Suppressor macrophage (primary cell): ENCODE results near the gene PIF1.

Experiments
- DNase-seq, 4 experiments: peaks; one replicate each; pipeline ENCODE4 v3.0.0-alpha.2; 2020 to 2022

The PIF1 gene

GRCh38 chr15:64775551-64776401 lies 49.7 kb downstream of the PIF1 start, which contains the start of gene RBPMS2:
TSS of gene RBPMS2 (minus strand) at chr15:64775589. CDS start at chr15:64775319, 270 bp downstream.
- DNase-seq: peak in 3 of 4 experiments; percentile 16 to 33 (median 31)

DNA sequence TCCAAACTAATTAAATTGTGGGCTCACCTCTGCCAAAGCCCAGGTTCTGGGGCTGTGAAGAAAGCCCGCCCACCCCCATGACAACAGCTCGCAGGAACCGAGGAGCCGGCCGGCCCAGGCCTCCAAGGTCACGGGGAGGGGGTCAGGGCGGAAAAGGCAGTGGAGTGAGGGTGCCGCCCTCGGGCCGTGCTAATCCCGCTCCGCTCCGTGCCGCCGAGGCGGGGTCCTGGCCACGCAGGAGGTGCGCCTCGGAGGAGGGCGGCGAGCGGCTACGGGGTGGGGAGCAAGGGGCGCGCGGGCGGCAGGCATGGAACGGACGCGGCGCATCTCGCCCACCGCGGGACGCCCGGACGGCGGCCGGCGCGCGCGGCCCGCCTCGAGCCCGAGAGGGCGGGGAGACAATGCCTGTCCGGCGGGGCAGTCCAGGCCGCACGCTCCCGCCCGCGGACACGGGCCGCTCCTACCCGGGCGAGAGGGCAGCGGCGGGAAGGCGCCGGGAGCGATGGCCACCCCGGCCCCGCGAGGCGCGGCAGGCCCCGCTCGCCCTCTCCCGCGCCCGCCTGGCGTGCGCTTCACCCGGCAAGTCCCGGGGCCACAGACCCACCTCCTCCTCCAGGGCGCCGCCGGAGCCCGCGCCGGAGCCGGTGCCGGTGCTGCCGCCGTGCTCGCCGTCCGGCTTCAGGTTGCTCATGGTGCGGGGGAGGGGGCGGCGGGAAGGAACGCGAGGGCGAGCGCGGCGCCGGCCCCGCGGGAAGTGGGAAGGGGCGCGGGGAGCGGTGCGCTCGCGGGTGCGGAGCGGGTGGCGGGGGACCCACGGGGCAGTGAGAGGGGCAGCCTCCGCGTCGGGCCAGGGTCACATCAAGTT lies 50.6 kb downstream of the PIF1 start:
- peak in 3 of 4 experiments; percentile 11 to 51 (median 31) for DNase-seq

DNA sequence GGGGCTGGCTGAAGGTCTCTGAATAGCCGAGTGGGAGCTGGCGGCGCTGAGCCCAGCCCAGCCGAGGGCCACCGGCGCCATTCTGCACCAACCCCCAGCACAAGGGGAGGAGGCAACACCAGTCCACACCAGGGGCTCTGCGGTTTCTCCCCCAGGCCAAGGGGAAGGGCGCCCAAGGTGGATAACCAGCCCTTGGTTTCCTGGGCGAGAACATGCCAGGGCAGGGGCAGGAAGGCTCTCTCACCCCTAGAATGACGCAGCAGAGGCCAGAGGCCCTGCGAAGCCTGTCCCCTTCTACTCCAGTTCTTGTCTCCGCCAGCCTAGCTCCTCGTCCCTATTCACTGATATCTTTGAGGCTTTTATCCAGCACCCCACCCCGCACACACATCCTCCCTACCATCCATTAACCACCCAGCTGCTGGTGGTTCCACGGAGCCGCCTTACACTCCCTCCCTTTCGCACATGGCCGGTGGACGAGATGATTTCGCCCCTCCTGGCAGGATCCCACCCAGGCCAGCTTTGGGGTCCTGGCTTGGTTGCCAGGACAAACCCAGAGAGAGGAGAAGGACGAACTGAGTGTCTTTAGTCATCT lies 51.3 kb downstream of the PIF1 start:
- no peak for DNase-seq

DNA sequence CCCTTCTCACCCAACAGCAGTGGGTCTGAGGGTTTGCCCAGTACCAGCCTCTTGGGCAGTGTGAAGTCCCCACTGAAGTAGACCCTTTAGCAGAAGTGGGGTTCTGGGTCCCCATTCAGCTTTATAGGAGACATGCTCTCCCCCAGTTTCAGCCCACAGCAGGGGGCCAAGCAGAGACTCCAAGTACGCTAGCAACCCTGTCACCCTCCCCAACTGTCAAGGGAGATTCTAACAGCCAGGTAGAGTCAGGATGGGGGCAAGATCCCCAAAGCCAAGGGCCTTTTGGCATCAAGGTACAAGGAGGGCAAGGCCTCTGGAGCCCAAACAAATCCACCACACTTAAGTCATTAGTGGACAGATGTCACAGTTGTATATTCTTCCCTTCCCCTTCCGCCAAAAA lies 51.8 kb downstream of the PIF1 start:
- DNase-seq: no peak

GRCh38 chr15:64772964-64773363 lies 52.5 kb downstream of the PIF1 start:
- no peak for DNase-seq

DNA sequence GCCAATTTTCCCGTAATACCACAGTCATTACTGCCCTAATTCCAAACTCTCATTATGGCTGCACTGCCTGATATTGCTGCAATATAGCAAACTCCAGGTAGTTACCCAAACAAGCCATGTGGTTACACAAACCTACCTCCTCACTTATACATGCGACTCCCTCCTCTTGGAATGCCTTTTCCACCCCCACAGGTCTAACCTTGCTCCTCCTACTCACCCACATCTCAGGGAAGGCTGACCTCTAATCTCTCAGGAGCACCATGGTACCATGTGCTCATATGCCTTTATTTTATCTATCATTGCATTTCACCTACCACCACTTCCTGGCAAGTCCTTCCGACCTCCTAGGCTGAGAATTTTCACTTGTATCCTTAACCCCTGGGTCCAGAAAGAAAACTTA lies 53.0 kb downstream of the PIF1 start:
- DNase-seq: no peak

DNA sequence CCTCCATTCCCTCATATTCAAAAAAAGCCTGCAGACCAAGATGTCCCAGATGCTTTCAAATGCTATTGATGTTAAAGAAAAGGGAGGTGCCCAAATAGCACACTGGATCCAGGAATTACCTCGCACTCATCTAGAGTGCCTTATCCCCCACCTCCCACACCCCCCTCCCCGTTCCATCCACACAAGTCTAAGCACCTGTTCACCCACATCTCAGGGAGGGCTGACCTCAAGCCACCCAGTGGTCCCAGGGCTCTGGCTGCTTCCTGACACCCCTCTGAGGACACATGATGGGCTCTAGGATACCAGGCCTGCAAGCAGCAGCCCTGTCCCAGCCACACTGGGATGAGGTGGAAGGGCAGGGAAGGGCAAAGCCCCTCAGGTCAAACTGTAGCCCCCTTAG lies 54.8 kb downstream of the PIF1 start:
- no peak for DNase-seq

GRCh38 chr15:64767203-64767602 lies 58.2 kb downstream of the PIF1 start:
- peak in 3 of 4 experiments; percentile 23 to 32 (median 30) for DNase-seq

DNA sequence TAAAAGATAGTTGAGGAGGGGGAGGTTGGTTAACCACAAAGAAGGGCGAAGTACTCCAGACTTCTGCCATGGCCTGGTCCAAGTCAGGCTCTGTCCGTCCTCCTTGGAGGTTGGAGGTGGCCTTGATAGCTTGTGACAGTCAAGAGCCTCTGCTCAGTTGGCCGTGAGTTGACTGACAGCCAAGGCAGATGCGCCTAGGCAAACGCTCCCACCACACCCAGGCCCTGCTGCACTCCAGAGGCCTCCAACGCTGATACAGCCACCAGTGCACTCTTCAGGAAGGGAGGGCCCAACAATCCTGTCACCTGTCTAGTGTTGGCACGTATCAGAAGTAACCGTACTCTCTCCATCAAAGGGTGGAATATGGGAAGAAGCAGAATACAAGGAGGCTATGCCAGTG lies 59.4 kb downstream of the PIF1 start:
- no peak for DNase-seq
